ENCODE measurements around the gene FAS.
"Not testable (repeated sequence)": the region's sequence is repeated elsewhere in the genome, so short reads cannot be mapped to it uniquely, and the experiment has no call there.

The FAS gene

DNA sequence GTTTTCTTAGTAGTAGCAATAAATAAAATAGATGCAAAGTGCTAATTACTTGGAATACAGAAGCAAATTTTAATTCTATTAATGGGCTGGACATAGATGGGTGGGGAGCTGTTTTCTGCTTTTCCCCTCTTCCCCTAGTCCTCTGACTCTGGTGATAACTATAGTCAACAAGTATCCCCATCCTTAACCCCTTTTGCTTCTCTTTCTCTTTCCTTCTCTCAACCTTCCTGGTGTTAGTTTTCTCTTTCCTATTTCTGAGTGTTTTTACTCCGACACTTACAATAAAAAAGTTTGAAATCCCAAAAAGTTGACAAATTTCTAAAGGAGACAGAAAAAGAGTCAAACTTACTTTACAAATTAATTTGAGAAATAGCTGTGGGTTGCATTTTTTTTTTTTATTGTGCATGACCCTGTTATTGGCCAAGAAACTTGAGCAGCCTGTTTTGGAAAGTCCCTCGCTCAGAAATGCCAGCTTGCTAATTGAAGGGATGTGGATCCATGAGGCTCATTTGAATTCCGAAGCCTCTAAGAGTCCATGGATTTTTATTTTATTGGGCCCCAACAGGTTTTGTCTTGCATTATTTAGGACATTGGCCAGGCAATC, 2.4 kb downstream of the FAS start:
- DNase-seq (ENCODE audit: low read depth in 2 of 2), result no peak

DNA sequence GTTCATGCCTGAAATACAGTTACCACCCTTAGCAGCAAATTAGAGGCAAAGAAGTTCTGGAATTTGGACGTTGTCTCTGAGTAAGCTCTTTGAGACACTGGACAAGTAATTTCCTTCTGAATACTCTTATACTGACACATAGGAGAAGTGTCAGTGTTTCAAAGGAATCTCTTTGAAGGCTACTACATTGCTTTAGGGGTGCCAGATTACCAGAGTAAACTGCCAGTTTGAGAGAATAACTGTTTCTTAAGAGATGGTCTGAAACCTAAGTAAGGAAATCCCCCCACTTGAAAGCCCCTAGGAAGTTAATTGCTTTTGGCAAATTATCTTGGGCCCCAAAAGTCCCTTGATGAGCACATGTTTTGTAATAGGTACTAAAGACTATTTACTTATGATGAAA, 3.4 kb downstream of the FAS start:
- DNase-seq (ENCODE audit: low read depth in 2 of 2), result no peak

DNA sequence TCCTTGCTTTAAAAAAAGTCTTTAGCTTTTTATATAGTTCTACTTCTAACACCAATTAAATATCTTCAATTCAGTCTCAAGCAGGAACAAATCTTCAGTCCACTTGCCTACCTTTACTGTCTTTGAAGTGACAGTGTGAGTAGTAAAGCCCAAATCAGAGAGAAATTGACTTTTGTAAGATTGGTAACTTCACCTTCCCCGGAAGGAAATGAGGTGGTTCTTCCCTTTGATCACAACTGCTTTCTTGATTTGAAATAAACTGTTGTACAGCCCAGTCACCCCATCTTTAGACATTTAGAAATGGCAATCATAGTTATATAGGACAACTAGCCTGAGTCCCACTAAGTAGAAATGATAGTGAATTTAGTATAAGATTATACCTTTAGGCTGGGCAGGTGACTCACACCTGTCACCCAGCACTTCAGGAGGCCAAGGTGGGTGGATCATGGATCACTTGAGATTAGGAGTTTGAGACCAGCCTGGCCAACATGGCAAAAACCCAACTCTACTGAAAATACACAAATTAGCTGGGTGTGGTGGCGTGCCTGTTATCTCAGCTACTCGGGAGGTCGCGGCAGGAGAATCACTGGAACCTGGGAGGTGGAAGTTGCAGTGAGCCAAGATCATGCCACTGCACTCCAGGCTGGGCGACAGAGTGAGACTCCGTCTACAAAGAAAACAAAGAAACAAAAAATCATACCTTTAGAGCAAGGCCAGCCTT, 4.7 kb downstream of the FAS start:
- DNase-seq (ENCODE audit: low read depth in 2 of 2), result no peak

DNA sequence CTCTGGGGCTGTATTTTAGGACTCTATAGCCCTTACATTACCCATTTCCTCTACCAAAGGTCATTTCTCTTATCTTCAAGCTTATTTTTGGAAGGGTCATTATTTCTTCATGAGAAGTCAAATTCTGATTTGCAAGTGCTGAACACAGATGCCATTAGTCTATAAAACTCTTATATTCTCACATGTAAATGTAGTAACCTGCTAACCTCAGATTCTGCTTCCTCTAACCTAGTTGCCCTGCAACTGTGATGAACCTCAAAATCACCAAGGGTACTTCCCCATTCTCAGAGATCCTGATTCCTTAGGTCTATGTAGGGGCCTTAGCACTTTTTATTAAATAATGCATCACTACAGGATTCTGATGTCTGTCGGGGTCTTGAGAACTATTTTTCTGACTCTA, 6.3 kb downstream of the FAS start:
- DNase-seq (ENCODE audit: low read depth in 2 of 2), result no peak

DNA sequence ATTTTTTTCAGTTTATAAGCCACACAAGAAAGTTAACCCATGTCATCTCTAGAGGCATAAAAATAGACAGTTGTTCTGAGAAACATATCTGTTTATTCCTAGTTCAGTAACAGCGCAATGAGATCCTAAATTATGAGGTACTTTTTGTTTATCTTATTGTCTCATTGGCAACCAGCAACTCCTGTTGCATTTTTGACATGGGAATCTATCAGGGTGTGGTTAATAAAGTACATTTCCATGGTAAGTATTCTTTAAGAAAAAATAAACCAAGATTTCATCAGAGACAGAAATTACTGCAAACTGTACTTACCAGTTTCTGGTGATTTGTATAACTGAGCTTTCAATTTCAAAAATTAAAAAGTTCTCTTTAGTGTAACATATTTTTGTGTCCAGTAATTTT, 9.0 kb downstream of the FAS start:
- no peak for DNase-seq (ENCODE audit: low read depth in 2 of 2)

DNA sequence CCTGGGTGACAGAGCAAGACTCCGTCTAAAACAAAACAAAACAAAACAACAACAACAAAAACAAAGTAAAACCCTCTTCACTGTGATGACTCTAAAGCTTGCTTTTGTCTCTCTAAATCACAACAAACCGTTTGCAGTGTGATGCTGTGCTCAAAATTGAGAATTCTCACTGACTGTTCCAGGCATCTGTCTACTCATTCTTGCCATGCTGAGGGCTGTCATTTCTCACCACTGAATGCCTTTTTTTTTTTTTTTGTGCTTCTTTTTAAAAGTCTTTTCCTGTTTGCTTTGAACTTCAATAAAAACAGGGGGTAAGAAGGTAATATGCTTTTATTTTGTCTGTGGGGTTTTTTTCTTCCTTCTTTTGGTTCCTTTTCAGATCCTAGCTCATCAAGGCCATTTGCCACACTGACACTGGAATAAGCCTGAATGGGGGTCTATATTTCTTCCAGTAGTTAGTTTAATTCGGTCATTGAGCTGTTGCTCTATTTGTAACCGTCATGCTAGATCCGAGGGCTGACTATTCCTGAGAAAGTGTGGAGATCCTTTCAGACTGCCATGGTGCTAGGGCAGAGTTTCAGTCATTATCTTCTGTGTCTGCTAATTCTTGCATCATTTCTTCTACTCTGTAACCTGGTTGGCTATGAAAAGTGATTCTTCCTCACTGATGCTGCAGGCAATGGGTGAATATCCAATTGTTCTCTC, 10.6 kb downstream of the FAS start:
- DNase-seq (ENCODE audit: low read depth in 2 of 2), result peak in 1 of 2 donors; percentile 22

DNA sequence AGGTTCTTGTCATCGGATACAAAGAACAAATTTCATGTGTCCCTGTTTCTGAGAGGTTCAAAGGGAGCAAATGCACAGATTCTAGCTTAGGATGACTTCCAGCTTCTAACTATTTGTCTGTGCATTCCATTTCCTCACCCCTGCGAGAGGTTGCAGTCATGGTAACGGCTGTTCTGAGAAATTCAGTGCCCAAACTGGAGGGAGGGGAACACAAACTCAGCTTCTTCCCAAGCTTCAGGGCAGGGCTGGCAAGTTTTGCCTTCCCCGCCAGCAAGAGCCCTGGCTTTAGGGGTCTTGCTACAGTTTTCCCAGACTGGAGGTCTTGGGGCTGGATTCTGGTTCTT, 11.1 kb downstream of the FAS start:
- DNase-seq (ENCODE audit: low read depth in 2 of 2), result no peak

DNA sequence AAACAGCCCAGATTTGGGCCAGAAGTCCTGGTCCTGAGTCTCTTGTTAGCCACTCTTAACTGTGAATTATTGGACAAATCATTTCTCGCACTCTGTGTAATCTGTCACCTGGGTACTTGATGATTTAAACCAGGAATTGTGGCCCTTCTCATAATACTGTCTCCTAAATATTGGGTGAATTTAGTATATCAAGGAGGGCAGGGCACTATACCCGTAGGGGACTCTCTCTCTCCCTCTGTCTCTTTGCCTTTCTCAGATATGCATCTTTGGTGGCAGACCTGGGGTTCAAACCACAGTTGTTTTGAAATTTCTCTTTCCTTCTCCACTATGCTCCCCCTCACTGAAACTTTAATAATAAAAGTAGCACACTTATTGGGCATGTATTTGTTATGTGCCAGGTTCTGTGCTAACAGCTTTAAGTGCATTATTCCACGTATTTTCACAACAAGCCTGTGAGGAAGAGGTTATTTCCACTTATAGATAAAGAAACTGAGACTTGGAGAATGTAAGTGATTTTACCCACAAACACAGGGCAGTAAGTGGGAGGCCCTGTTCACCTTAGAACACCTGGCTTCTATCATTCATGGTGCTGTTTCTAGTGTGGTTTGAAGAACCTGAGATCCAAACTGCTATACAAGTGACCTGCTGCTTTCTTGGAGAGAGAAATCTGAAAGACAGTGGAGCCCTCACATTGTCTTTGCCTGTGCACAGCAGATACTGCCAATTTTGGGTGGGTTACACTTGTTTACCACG, 11.8 kb downstream of the FAS start:
- no peak for DNase-seq (ENCODE audit: low read depth in 2 of 2)

DNA sequence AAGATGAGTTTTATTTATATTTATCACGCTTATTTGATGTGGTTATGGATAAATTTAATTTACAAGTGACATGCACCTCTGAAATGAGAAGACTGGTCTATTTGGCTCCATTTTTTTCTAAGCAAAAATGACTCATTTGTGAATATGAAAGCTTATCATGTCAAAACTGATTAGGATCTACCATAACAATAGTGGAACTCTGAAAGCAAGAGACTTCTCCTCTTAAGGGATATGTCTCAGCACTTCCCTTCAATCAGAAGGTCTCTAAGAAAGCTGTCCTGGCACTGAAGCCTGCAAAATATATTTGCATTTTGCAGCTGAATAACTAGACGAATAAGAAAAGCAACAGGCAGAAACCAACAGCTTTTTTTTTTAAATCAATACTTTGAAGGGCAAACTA, 12.7 kb downstream of the FAS start:
- no peak for DNase-seq (ENCODE audit: low read depth in 2 of 2)

DNA sequence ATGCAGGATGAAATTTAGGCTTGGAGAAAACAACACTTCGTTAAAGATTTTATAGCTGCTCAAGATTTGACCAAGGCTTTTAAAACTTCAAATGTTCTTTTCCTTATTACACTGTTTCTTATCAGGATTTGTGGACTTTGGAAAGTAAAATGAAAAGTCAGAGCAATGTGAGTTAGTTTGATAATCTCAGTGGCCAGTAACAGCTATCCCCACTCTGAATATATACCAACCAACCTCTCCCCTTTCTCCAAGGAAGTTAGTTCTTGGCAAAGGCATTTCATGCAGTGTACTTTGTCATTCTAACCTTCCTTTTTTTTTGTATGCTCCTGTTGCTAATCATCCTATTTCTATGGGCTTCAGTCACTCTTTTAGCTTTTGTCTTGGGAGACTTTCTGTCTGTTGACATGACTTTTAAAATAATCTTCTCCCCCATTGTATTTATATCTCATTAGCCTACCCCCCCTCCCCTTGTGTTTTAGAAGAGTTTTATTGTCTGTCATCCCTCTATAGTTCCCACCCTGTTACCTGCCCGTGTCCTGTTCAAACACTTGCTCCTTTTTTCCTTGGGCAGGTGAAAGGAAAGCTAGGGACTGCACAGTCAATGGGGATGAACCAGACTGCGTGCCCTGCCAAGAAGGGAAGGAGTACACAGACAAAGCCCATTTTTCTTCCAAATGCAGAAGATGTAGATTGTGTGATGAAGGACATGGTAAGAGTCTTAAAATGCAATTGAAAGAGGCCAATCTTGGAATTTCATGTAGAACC, 16.7 kb downstream of the FAS start:
- no peak for DNase-seq (ENCODE audit: low read depth in 2 of 2)

DNA sequence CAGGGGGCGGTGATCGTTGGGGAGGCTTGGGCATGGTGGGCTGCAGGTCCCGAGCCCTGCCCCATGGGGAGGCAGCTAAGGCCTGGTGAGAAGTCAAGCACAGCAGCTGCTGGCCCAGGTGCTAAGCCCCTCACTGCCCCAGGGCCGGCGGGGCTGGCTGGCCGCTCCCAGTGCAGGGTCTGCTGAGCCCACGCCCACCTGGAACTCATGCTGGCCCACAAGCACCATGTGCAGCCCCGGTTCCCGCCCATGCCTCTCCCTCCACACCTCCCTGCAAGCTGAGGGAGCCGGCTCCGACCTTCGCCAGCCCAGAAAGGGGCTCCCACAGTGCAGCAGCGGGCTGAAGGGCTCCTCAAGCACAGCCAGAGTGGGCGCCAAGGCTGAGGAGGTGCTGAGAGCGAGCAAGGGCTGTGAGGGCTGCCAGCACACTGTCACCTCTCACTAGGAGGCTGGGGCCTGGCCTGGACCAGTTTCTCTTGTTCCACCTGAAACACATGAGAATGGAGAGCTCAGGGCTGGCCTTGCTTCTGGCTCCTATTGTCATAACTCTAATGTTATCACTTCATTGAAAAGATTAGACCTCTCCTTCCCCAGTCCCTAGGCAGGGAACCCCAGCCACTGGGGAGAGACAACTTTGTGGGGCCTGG, 28.2 kb downstream of the FAS start:
- not testable (repeated sequence) for DNase-seq (ENCODE audit: low read depth in 2 of 2)

DNA sequence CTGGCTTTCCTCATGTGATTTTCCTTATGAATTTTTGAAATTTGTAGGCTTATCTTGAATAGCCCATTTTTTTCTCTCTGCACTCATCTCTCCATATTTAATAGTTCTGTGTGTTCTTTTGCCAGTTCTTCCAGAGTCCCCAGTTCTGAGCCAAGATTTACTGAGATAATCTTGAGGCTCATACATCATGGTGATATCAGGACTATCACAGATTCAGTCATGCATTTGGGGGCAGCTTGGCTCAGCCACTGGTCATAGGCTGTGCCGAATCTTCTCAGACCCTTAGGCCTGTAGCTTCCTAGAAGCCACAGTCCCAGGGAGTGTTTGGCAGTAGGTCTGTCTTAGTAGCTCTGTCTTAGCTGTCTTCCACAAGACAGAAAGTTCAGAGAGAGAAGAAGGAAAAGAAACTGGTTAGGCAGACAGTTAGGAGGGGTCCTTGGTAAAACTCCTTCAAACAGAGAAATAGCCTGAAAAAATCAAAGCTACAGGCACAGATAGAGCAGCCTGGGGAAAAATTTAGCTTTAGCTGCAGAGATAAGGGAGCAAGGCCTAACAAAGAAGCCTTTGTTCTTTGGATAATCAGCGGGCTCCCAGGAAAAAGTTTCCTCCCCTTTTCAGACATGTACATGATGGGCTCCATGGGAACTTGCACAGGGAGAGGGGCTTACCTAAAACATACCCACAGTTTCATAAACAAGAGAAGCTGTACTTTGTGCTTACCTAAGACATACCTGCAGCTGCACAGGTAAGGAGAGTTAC, 29.1 kb downstream of the FAS start:
- DNase-seq (ENCODE audit: low read depth in 2 of 2), result no peak

DNA sequence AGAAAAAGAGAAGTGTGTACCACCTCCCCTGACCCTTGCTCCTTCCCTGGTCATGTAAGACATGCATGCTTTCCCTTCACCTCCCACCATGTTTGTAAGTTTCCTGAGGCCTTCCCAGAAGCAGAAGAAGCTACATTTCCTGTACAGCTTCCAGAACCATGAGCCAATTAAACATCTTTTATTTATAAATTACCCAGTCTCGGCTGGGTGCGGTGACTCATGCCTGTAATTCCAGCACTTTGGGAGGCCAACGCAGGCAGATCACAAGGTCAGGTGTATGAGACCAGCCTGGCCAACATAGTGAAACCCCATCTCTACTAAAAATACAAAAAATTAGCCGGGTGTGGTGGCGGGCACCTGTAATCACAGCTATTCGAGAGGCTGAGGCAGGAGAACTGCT, 30.9 kb downstream of the FAS start:
- DNase-seq (ENCODE audit: low read depth in 2 of 2), result not testable (repeated sequence)

DNA sequence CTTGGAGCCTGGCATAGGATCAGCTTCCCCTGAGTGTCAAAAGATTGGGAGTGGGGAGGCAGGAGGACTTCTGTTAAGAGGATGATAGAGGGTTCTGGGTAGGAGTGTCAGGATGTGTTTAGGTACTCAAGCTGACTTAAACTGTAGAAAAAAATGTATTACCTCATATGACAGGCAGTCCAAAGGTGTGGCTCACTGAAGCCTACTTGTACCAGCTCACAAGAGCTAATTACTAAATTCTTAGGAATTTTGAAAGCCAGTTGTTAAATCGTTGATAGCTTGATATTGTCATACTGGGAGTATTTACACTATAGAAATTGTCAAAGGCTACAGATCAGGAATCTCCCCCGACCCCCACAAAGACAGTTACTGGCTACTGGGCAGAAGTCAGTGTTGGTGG, 32.1 kb downstream of the FAS start:
- no peak for DNase-seq (ENCODE audit: low read depth in 2 of 2)

DNA sequence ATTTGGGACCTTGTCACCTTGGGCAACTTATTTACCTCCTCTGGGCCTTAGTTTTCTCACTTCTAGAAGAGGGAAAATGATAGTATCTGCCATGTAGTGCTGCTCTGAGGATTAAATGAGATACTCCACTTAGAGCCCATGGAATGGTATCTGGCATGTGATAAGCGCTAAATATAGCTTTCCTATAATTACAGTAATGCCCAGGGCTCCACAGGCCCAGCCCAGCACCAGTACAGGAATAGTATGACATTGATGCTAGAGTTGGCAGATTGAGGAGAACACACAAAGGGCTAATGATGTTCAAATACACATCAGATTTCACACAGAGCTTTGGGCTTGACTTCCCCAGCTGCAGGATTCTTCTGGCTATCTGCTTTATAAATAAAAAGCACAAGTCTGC, 34.9 kb downstream of the FAS start:
- DNase-seq (ENCODE audit: low read depth in 2 of 2), result no peak

DNA sequence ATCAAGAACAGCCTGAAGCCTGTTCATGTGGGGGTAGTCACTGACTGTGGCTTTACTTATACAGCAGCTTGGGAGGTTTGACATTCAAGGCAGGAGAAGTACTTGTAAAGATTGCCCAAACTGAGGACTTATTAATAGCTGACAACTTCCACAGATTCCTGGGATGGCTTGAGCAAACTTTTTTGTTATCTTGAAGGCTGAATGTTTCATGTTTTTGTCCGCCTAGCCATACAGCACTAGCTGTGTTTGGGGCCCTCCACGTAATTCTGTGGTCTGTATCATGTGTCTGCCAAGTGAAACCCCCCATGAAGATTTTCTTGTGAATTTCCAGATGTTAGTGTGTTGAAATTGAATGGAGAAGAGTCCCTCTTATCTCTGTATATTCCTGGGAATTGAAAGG, 38.6 kb downstream of the FAS start:
- no peak for DNase-seq (ENCODE audit: low read depth in 2 of 2)

DNA sequence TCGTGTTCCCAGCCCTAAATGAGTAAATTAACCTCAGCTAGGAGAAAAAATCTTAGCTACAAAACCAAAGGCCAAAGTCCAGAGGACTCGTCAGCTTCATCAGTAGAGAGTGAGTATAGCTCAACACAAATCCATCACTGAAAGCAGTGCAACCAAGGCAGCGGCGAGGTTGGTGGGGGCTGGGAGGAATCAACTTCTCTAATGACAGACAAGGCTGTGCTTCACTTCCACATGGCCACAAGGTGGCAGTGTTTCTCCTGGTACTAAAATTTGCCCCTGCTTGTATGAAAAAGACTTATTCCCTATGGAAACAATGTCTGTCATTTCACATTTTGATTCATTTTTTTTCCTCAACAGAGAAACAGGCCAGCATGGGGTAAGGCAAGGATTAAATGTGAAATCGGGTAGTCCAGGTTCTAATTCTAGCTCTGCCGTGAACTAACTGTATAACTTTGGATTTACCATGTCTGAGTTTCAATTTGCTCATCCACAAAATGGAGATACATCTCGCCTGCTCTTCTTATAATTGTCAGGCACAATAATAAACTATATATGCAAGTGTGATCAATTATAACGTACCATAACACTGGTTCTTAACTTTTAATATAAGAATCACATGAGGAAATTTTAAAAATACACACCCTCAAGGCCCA, 39.3 kb downstream of the FAS start:
- DNase-seq (ENCODE audit: low read depth in 2 of 2), result peak; percentile 14 to 39

DNA sequence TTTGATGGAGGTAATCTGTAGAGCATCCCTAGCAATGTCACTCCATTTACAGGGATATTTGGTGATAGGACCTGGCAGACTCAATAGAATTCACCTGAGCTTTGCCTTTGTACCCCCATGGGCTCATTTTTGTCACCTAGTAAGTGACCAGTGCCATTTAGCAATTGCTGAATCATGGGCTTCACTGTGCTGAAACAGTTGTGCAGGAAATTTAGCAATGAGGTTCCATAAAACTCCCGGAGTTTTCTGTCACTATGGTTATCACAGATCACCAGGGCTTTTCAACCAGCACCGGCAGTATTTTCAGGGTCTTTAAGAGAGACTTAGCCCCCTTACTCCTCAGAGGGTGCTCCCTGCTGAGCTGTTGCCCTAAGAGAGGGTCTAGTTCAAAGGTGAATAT, 40.2 kb downstream of the FAS start:
- DNase-seq (ENCODE audit: low read depth in 2 of 2), result no peak

DNA sequence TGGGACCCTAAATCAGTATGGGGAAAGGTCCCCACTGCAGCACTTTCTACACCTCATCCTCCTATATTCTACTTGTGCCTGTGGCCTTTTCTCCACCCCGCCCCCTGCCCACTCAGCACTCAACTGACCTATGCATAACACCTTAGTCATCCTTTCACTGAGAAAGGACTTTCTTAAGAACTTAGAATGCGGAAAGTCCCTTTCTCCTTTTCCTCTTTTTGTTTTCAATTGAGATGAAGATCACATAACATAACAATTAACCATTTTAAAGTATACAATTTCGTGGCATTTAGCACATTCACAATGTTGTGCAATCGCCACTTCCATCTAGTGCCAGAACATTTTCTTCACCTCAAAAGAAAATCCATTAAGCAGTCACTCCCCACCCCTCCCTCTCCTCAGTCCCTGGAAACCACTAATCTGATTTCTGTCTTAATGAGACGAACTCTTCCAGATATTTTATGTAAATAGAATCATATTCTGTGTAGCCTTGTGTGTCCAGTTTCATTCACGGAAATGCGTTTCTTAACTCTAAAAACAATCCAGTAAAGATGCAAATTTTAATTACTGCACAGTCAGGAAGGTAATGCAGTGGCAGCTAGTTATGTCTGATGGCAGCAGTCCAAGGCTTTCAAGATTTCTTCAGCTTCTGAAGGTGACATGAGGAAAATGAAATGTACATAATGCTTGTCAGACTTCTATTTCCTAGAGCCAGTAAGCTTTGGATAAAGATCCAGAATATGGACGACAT, 41.7 kb downstream of the FAS start:
- peak in 1 of 2 donors; percentile 25 for DNase-seq (ENCODE audit: low read depth in 2 of 2)

Measured in stimulated activated CD8-positive, alpha-beta memory T cell treated with anti-CD3 and anti-CD28 coated beads, Interleukin-15, amount 100 ng/mL, for 4 hours (primary cell).